ENCODE data around the gene URB1.

DNA sequence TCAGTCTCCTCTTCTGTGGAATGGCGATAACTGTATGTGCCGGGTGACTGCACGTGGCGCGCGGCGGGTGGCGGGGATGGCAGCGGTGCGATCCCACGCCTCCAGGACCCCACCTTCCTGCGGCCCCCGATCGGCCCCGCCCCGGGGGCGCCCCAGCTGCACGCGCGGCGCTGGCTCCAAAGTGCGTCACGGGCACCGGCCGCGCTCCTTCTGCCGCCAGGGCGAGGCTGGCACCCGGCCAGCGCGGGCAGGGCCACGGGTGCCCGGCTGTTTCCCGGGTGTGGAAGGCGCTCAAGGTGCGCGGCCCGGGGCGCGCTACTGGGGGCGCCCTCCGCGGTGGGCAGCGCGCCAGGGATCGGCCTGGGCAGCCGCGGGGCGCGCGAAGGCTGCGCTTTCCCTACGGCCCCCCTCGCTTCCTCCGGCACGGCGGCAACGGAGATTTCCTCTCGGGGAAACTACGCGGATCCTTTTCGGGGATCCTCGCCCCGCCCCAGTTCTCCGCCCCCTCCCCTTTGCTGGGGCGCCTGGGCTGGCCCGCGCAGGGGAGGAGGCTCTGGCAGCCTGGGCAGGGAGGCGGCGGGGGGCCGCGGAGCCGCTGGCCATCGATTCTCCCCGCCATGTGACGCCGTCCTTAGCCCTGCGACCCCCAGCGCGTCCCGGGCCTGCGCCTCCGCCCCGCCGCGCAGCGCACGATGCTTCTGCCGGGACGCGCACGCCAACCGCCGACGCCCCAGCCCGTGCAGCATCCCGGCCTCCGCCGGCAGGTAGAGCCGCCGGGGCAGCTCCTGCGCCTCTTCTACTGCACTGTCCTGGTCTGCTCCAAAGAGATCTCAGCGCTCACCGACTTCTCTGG is 19.6 kb upstream of the URB1 start, which contains the start of gene EVA1C:
- TF ChIP-seq, protein P1, sequence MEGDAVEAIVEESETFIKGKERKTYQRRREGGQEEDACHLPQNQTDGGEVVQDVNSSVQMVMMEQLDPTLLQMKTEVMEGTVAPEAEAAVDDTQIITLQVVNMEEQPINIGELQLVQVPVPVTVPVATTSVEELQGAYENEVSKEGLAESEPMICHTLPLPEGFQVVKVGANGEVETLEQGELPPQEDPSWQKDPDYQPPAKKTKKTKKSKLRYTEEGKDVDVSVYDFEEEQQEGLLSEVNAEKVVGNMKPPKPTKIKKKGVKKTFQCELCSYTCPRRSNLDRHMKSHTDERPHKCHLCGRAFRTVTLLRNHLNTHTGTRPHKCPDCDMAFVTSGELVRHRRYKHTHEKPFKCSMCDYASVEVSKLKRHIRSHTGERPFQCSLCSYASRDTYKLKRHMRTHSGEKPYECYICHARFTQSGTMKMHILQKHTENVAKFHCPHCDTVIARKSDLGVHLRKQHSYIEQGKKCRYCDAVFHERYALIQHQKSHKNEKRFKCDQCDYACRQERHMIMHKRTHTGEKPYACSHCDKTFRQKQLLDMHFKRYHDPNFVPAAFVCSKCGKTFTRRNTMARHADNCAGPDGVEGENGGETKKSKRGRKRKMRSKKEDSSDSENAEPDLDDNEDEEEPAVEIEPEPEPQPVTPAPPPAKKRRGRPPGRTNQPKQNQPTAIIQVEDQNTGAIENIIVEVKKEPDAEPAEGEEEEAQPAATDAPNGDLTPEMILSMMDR (IDR thresholded peaks at IDR 0.05) = no peak
- TF ChIP-seq POLR2A (IDR thresholded peaks at IDR 0.05) = peak in 1 of 2 donors; percentile 23

All from lower leg skin (tissue), 3 donors.